Inflammatory macrophage (primary cell): Measurements from ENCODE around the gene FAT1.

ENCODE experiments used
- DNase-seq, 2 donors: peaks; one replicate each; pipeline ENCODE4 v3.0.0-alpha.2; 2020 to 2022

The FAT1 gene

DNA sequence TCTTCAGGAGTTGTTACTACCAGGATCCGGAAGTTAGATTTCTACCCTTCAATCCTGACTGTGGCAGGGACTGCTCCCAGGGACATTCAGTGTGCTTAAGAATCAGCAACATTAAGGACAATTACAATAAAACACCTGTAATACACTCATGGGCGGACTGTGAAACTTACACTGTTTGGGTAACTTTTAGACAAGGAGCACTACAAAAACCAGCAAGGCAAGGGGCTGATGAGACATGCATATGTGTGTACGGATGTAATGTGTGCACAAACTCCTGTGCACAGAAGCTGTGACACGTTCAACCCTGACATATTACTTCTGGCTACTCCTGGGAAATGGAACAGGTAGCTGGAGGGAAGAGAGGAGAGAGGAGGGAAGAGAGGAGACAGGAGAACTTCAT lies 75.8 kb downstream of the FAT1 start:
- DNase-seq = no peak

DNA sequence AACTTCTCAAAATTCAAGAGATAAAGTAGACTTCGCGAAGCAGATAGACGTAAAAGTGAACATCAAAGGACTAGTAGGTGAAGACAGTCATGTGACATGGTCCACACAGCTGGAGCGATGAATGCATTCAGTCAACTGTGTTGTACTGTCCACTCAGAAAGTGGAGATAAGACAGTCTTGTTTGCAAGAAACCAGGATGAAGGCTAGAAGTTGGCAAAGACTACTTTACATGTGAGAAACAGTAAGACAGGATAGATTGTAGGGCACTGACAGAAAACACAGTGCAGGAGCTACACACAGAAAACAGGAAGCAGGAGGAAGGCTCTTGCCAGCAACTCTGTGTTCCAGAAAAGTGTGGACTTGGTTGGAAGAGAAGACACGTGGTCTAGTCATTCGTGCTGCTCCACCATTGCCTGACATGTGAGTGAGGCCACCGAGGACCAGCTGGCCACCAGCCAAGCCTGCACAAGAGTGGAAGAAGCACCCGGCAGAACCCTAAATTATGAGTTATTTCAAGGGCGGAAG lies 78.9 kb downstream of the FAT1 start:
- no peak for DNase-seq

DNA sequence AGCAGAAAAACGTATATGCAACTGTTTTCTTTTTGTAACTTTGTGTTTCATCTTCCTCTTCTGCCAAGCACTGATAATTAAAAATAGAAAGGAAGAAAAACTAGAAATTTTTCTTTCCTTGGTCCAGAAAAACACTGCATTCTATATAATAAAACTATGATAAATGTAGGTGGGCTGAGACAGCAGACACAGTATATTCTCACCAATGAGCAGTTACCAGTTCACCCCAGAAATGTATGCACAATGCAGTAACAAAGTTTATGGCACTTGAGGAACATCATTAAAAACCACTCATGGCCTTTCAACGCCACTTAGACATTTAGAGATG lies 79.4 kb downstream of the FAT1 start:
- DNase-seq = no peak

DNA sequence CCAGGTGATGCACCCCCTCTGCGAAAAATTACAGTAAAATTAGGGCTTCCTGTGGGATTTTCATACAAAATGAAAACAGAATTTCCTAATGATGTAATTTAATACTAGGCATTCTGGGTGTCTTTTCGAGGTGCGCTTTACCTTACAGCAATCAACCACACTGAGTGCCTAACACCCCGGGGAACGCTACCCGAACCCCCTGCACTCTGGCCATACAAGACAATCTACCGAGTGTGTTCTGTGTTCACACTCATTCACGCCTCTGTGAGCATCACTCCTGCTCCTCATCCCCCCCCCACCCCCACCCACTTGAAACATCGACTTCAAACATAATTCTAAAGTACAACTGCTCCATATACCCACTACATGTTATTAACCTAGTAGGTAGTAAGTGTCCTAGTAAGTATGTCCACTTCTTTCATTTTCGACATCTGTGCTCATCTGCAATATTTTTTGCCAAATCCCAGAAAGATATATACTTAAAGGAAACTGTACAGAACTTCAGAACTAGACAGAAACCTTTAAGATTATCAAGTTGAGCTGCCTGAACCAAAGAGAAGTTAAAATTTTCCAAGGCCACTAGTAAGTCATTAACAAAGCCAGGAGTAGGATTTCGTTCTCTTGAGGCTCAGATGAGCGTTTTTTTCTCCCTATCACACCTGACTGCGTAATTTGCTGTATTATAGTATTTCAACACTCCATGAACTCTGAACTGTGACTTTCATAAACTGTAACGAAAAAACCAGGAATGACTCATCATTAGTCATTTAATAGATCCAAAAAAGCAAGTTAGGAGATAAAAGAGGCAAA lies 80.0 kb downstream of the FAT1 start:
- DNase-seq = no peak

DNA sequence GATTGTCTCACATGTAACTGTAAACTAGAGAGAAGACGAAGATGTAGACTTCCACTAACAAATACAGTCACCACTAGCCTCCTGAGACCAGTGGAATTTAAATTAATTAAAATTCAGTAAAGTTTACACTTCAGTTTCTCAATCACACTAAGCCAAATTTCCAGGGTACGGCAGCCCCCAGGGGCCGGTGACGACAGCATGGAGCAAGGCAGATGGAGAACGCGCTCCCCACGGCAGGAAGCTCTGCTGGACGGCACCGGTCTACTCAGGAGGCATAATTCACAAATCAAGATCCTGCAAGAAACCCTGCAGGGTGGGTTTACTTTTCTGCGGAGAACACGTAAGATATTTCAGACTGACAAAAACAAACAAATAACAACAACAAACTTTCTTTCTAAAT lies 80.7 kb downstream of the FAT1 start:
- no peak for DNase-seq

DNA sequence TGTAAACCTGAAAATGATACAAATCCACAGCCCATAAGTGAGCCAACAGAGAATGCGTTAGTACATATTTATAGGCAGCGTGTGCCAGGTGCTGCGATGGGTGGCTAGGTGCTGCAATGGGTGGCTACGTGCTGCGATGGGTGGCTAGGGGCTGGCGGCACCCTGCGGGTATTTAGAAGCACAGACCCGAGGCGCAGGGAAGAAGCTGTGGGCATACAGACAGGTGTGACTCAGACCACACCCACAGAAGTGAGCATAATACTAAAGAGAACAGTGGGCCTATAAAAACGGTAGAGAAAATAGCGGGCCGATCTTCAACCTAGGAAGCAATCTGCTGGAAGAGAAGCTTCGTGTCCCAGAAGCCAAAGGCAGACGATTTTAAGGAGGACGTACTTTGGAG lies 81.1 kb downstream of the FAT1 start:
- no peak for DNase-seq

DNA sequence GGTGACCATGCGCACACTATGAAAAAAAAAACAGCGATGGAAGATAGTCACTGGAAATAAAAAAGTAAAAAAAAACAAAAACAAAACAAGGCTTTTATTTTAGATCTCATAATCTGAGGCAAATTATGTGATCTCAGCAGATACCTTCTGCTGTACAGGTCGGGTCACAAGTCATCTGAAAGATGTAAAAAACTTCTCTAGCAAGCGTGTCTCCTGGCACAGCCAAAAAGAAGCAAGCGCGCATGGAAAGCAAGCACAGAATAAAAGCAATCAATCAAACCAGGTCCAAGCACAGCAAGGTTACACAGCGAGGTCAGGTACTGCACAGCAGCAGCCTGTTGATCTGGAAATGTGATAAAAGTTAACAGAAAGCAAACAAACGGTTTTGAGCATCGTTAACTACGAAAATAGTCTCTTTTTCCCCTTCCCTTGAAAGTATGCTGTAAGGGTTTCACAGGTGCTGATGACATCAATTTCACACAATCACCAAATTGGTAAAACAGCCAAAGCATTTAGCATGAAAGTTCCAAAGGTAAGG lies 89.0 kb downstream of the FAT1 start:
- no peak for DNase-seq

DNA sequence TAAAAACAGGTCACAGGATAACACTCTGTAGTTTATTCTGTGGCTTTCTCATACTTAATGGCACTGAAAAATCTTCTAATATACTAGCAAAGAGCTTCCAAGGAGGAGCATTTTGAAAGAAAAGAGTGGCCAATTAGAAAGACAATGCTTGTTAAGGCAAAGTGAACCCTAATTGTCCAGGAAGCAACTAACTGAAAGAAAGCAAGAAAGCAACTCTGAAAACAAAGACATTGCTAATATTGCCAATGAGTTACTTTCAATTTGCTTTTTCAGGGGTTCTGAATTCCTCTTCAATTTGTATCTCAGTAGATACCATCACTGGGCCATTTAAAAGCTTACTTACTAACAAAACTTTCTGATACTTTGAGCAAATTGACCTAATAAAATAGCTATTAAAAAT lies 89.8 kb downstream of the FAT1 start:
- no peak for DNase-seq

DNA sequence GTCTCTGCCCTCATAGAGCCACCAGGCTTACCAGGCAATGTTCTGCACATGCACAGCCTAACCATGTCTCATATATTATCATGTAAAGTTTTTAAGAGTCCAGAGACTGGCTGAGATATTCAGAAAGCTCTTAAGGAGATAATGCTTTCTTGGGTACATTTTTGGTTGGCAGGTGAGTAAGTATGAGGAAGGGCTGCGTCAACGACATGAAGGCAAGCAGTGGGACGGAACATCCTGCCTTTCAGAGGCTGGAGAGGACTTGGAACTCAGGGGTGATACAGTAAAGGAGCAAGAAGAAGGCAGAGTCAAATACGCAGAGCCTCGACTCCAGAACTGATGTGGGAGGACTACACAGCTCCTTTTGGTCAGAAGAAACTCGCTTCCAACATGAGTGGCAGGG lies 93.5 kb downstream of the FAT1 start:
- DNase-seq = no peak

DNA sequence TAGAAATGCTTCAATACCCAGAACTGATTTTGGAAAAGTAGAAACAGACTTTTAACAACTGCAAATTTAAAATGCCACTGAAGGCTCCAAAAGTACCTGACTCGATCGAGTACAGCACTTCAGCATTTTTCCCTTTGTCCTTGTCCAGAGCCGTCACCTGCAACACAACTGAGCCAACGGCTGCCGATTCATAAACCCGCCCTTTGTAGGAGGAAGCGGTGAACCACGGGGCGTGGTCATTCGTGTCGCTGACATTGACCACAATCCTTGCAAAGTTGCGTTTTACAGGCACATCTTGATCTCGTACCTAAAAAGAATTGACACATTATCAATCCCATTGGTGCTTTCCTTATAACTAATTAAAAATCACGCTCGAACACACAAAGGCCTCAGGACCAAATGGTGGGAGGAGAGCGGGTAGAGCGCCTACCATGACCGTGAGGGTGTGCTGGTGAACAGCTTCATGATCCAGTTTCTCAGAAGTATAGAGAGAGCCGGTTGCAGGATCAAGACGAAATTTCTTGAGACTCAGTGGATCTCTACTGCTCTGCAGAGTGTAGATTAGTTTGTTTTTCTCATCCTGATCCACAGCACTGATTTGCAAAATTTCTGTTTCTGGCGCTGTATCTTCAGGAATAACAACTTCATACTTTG lies 95.5 kb downstream of the FAT1 start:
- DNase-seq = no peak

DNA sequence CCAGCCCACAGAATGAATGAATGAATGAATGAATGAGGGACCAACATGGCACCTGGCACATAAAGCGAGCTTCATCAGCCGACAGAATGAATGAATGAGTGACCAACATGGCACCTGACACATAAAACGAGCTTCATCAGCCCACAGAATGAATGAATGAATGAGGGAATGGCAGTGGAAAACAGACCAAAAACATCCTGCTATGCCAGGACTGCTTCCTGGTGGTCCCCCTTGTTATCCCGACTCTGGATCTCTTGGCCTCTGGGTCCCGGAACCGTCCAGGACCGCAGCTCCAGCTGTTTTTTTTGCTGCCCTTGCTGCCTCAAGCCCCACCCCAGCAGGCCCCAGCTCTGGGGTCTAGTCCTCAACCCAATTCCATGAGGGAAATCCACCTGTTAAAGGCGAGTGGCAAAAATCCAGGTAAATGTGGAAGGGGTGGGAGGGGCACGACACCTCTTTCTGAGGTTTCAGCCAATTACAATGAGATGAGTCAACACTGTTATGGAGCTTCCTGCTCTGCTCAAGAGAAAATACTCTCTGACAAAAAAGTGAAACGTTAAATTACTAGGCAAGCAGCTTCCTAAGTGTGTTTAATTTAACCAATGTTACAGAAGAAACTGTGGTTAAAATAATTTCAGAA lies 96.3 kb downstream of the FAT1 start:
- DNase-seq = no peak

DNA sequence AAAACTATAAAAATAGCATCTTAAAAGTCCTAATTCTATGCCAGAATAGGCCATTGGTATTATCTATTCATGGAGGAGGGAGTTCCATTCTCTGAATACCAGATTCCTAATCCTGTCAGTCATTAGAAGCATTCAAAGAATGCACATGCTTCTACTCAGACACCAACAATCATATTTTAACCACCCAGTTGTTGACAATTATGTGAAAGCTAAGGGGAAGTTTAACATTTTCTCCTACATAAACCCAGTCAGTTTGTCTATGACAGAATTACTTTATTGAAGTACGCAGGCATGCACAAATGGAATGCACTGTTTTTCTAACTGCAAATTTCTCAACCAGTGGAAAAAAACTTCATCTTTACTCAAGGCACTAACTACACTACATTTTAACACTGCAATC lies 98.7 kb downstream of the FAT1 start:
- no peak for DNase-seq

DNA sequence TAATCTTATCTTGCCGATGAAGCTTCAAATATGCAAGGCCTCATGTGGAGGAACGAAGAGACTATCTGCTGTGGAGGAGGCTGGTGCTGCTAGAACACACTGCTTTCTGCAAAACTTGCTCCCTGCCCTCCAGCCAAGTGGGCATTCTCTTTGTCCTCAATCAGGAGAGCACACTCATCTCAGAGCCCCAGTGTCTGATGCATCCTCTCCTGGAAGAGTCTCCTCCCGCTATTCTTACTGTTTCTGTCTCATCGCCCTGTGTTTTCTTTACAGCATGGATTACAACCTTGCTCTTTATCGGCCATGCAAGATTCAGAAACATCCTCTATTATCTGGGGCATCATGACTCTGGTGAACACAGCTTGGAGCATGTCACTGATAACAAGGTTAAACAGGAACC lies 100.1 kb downstream of the FAT1 start:
- no peak for DNase-seq

DNA sequence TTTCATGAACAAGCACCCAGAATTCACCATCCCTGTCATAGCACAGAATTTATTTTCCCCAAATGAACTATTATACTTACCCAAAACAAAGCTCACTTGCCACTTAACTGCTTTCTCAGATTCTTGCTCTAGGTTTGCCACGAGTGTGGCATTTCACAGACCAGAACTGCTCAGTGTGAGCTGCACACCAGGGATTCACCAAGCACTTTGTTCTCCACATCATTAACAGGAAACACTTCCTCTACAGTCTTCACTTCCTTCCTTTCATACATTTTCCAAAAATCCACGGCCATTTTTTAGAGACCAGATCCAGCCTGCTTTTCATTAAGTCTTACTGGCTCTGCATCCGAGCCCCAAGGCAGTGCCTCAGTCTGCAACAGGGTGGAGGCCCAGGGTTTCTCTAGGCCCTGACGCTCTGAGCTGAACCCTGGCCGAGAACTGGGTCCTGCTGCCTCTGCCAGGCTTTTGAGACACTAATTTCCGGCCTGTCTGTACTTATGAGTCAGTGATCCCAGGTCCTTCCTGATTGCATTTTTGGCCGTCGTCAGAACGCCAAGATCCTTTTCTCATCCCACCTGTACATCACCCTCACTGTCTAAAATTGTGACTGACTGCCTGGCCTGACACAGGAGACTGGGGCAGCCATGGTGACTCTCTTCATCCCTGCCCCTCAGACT lies 100.7 kb downstream of the FAT1 start:
- no peak for DNase-seq

DNA sequence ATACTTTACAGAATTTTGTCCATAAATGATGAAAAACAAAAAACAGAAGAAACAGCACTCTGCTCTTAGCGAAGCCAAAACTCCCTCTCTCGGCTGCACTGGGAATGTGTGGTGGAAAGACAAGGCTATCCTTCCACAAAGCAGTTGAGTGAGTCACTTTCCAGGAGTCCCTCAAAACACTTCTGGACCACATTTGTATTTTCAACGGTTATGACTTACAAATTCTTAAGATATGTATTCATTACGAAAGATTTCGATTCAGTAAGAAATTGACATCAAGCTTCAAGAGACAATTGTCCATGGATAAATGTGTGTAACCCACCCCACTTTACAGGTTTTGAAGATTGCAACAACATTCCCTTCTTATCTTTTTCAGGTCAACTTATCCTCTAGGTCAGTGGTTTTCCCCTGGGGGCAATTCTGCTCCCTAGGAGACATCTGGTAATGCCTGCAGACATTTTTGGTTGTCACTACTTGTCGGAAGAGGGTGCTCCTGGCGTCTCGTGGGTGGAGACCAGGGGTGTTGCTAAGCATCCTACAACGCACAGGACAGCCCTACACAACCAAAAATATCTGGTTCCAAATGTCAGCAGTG lies 101.6 kb downstream of the FAT1 start:
- DNase-seq = no peak

DNA sequence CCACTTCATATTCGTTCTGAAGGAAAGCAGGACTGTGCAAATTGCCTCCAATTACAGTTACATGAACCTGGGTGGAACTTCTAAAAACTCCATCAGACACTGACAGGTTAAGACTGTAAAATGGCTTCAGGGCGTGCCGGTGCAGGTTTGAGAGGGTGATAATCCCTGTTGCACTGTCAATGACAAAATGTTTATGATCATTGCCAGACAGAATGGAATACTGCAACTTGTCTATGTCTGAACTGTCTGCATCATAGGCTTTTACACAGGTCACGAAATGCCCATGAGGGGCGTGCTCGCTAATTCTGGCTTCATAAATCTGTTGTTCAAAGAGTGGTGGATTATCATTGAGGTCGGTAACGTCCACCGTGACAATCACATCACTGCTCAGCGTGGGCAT lies 104.6 kb downstream of the FAT1 start:
- DNase-seq = no peak

DNA sequence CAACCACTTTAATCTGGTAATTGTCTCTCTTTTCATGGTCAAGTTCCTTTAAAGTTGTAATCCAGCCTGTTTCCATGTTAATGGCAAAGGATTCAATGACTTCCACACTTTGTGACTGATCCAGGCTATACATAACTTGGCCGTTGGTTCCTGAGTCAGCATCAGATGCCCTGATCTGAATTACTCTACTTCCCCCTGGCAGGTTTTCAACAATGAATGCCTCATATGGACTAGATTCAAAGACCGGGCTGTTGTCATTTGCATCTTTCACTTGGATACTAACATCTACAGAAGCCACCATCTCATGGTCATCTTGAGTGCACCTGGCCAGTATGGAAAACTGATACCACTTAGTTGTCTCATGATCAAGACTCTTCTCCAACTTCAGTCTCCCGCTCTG lies 105.7 kb downstream of the FAT1 start:
- no peak for DNase-seq

DNA sequence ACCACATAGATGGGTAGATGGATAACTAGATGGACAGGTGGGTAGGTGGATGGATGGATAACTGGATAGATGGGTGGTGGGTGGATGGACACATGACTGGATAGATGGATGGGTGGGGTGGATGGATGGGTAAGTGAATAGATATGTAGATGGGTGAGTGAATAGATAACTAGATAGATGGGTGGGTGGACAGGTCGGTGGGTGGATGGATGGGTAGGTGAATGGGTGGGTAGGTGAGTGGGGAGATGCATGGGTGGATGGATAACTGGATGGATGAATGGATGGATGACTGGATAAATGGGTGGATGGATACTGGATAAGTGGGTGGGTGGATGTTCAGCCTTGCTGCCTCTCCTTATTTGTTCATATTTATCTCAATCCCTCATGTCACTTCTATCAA lies 116.2 kb downstream of the FAT1 start:
- DNase-seq = no peak

DNA sequence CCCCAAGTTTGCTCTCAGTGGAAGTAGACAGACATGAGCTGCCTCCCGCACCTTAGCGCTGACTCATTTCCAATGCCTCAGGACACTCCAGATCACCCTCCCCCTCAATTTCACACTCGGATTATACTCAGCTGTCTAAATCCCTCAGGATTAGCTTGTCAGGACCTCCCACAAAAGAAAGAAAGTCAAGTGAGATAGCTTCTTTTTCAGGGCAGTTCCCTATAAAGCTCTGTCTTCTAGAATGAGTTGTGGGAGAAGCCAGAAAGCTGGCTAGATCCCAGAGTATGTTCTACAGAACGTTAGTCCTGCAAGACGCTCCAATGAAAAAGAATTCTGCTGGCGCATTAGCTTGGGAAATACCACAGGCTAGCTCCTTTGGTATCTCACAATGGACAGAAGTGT lies 117.1 kb downstream of the FAT1 start:
- DNase-seq = no peak

DNA sequence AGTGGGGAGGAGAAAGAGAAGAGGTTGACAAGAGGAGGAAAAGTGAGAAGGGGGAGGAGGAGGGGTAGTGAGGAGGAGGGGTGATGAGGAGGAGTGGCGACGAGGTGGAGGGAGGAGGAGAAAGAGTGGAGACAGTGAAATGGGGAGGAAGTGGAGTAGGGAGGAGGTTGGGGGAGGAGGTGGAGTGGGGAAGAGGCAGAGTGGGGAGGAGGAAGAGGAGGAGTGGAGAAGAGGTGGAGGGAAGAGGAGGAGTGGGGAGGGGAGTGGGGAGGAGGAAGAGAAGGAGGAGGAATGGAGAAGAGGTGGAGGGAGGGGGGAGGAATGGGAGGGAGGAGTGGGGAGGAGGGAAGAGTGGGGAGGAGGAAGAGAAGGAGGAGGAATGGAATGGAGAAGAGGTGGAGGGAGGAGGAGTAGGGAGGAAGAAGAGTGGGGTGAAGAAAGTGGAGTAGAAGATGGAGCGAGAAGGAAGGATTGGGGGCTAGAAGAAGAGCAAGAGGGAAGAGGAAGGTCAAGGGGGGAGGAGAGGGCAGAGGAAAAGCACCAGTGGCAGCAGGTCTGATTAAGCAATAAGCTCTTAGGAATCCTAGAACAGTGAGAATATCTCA lies 118.3 kb downstream of the FAT1 start:
- no peak for DNase-seq

DNA sequence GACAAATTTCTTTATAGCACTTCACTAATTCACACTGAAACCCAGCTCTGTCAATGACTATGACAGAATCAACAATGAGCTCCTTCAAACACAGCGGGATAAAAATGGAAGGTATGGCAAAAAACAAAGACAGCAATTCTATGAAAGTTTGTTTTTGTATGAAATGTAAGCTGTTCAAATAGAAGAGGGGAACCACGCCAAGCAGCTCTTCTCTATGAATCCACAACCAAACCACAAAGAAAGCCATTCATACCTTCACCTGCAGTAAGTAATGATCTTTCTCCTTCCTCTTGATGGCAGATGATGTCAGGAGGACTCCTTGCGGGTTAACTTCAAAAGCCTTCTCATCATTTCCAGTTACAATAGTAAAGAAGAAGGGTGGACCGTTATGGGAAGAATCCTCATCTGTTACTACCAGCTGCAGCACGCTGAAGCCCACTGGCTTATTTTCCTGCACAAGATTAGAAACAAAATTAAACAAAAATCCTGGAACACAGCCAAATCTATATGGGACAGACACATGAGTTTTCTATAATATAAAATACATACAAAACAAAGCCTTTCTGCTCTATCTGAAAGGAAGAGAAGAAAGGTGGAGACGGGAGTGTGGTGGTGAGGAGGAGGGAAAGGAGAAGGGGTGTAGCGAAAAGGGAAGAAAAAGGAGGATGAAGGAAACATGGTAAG lies 119.4 kb downstream of the FAT1 start:
- DNase-seq = no peak

DNA sequence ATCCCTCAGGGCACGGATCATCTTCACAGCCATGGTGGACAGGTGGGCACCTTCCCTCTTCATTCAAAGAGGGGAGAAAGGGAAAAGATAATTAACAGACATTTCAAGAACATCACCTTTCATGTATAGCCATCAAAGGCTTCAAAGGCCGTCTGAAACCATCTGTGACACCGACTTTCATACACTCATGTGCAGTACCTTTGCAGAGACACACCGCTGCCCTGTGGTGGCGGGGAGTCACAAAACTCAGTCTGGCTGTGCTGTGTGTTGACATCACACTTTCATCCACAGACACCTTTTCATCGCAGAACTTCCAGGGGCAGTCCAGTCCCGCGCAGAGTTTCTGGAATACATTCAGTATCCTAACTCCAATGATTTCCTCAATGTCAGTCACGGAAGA lies 120.7 kb downstream of the FAT1 start:
- no peak for DNase-seq
